ENCODE measurements around the gene EFHD2. TPM values are rescaled to one million over a fixed set of nuclear protein-coding genes. Genes with fewer than 3 reads are reported as not detected.
"Not testable (repeated sequence)": the region's sequence is repeated elsewhere in the genome, so short reads cannot be mapped to it uniquely, and the experiment has no call there.

Gene EFHD2
- total and polyA plus RNA-seq, 5 donors from 2014 or later, result 45.3 to 93.6 (median 68.2) TPM

- H3K9me3 ChIP-seq (ENCODE audit: control insufficient read depth in 2 of 2, low read length in 2 of 2); H3K27ac ChIP-seq (ENCODE audit: insufficient read depth, low read length, poor library complexity, severe bottlenecking); H3K4me3 ChIP-seq (ENCODE audit: low read depth, low read length); DNase-seq; H3K36me3 Mint-ChIP-seq; H3K27me3 ChIP-seq (ENCODE audit: control insufficient read depth, insufficient read depth, low read length); H3K4me1 ChIP-seq (ENCODE audit: control insufficient read depth, insufficient read depth, low read length, poor library complexity, severe bottlenecking); H3K4me1 Mint-ChIP-seq; H3K9me3 Mint-ChIP-seq; H3K27ac Mint-ChIP-seq; H3K36me3 ChIP-seq (ENCODE audit: control insufficient read depth, insufficient read depth, low read length); ATAC-seq (ENCODE audit: low read depth in 2 of 2): not testable (repeated sequence)
- peak overlapping the region in 1 of 4 donors; percentile 38 for H3K4me3 Mint-ChIP-seq
- peaks cover 15% of the 10 kb centered on the region for H3K27me3 Mint-ChIP-seq
Measured at GRCh38 chr1:15469821-15470448, 60.2 kb downstream of the EFHD2 start.

- not testable (repeated sequence) for ATAC-seq (ENCODE audit: low read depth in 2 of 2)
Measured at GRCh38 chr1:15471067-15471466, 61.4 kb downstream of the EFHD2 start.

GRCh38 chr1:15471723-15472122 is 62.0 kb downstream of the EFHD2 start:
- not testable (repeated sequence) for H3K4me3 ChIP-seq (ENCODE audit: low read depth, low read length); H3K27ac ChIP-seq (ENCODE audit: insufficient read depth, low read length, poor library complexity, severe bottlenecking); H3K27me3 ChIP-seq (ENCODE audit: control insufficient read depth, insufficient read depth, low read length); H3K9me3 ChIP-seq (ENCODE audit: control insufficient read depth in 2 of 2, low read length in 2 of 2); ATAC-seq (ENCODE audit: low read depth in 2 of 2); H3K4me1 ChIP-seq (ENCODE audit: control insufficient read depth, insufficient read depth, low read length, poor library complexity, severe bottlenecking); H3K36me3 Mint-ChIP-seq; H3K4me1 Mint-ChIP-seq; H3K36me3 ChIP-seq (ENCODE audit: control insufficient read depth, insufficient read depth, low read length); H3K4me3 Mint-ChIP-seq; H3K9me3 Mint-ChIP-seq; H3K27ac Mint-ChIP-seq
- DNase-seq, result peak in 1 of 3 donors; percentile 11
- H3K27me3 Mint-ChIP-seq, result peaks cover 11% of the 10 kb centered on the region

More at GRCh38 chr1:15471067-15471466, 61.4 kb downstream of the EFHD2 start:
- not testable (repeated sequence) for DNase-seq; H3K4me3 Mint-ChIP-seq; H3K36me3 ChIP-seq (ENCODE audit: control insufficient read depth, insufficient read depth, low read length); H3K27ac Mint-ChIP-seq; H3K36me3 Mint-ChIP-seq; H3K4me1 Mint-ChIP-seq; H3K27ac ChIP-seq (ENCODE audit: insufficient read depth, low read length, poor library complexity, severe bottlenecking); H3K9me3 Mint-ChIP-seq; H3K27me3 ChIP-seq (ENCODE audit: control insufficient read depth, insufficient read depth, low read length); H3K4me3 ChIP-seq (ENCODE audit: low read depth, low read length); H3K4me1 ChIP-seq (ENCODE audit: control insufficient read depth, insufficient read depth, low read length, poor library complexity, severe bottlenecking); H3K9me3 ChIP-seq (ENCODE audit: control insufficient read depth in 2 of 2, low read length in 2 of 2)
- H3K27me3 Mint-ChIP-seq, result peaks cover 11% of the 10 kb centered on the region

- Mint-ChIP-seq H3K27ac (peak overlapping the region in 1 of 3 donors; percentile 31), H3K36me3 (no peaks in the 10 kb centered on the region), H3K4me3 (no peak overlapping the region), H3K9me3 (no peaks in the 10 kb centered on the region), H3K27me3 (peaks cover 11% of the 10 kb centered on the region), H3K4me1 (no peaks in the 10 kb centered on the region)
- H3K9me3 ChIP-seq (ENCODE audit: control insufficient read depth in 2 of 2, low read length in 2 of 2), result no peaks in the 10 kb centered on the region
- DNase-seq (no peak), ATAC-seq (ENCODE audit: low read depth in 2 of 2) (no peak)
- no peak overlapping the region for H3K4me3 ChIP-seq (ENCODE audit: low read depth, low read length)
- no peaks in the 10 kb centered on the region for H3K4me1 ChIP-seq (ENCODE audit: control insufficient read depth, insufficient read depth, low read length, poor library complexity, severe bottlenecking)
- H3K27me3 ChIP-seq (ENCODE audit: control insufficient read depth, insufficient read depth, low read length), result no peaks in the 10 kb centered on the region
- H3K27ac ChIP-seq (ENCODE audit: insufficient read depth, low read length, poor library complexity, severe bottlenecking), result no peak overlapping the region
- no peaks in the 10 kb centered on the region for H3K36me3 ChIP-seq (ENCODE audit: control insufficient read depth, insufficient read depth, low read length)
Measured at GRCh38 chr1:15472587-15472986, 62.9 kb downstream of the EFHD2 start.

GRCh38 chr1:15475752-15476314 is 66.1 kb downstream of the EFHD2 start, which contains the start of gene CELA2B:
TSS of gene CELA2B (plus strand) at chr1:15476104. CDS start at chr1:15476126, 22 bp downstream.
- Mint-ChIP-seq H3K9me3 (no peaks in the 10 kb centered on the region), H3K27ac (no peak within 1 kb of the TSS), H3K4me1 (no peaks in the 10 kb centered on the region), H3K4me3 (no peak within 1 kb of the TSS), H3K27me3 (peaks cover 14% of the 10 kb centered on the region), H3K36me3 (peaks cover 3% of the 10 kb centered on the region)
- H3K27me3 ChIP-seq (ENCODE audit: control insufficient read depth, insufficient read depth, low read length), result no peaks in the 10 kb centered on the region
- H3K4me3 ChIP-seq (ENCODE audit: low read depth, low read length), result no peak within 1 kb of the TSS
- ATAC-seq (ENCODE audit: low read depth in 2 of 2) (no peak), DNase-seq (no peak)
- no peak within 1 kb of the TSS for H3K27ac ChIP-seq (ENCODE audit: insufficient read depth, low read length, poor library complexity, severe bottlenecking)
- H3K9me3 ChIP-seq (ENCODE audit: control insufficient read depth in 2 of 2, low read length in 2 of 2), result no peaks in the 10 kb centered on the region
- no peaks in the 10 kb centered on the region for H3K36me3 ChIP-seq (ENCODE audit: control insufficient read depth, insufficient read depth, low read length)
- H3K4me1 ChIP-seq (ENCODE audit: control insufficient read depth, insufficient read depth, low read length, poor library complexity, severe bottlenecking), result no peaks in the 10 kb centered on the region

GRCh38 chr1:15476927-15477326 is 67.2 kb downstream of the EFHD2 start:
- peaks cover 3% of the 10 kb centered on the region for H3K36me3 Mint-ChIP-seq
- H3K4me3 Mint-ChIP-seq, result no peak overlapping the region
- Histone ChIP-seq H3K9me3 (ENCODE audit: control insufficient read depth in 2 of 2, low read length in 2 of 2) (no peaks in the 10 kb centered on the region), H3K4me3 (ENCODE audit: low read depth, low read length) (no peak overlapping the region), H3K27me3 (ENCODE audit: control insufficient read depth, insufficient read depth, low read length) (no peaks in the 10 kb centered on the region), H3K36me3 (ENCODE audit: control insufficient read depth, insufficient read depth, low read length) (no peaks in the 10 kb centered on the region), H3K4me1 (ENCODE audit: control insufficient read depth, insufficient read depth, low read length, poor library complexity, severe bottlenecking) (no peaks in the 10 kb centered on the region), H3K27ac (ENCODE audit: insufficient read depth, low read length, poor library complexity, severe bottlenecking) (no peak overlapping the region)
- no peak for DNase-seq
- no peak for ATAC-seq (ENCODE audit: low read depth in 2 of 2)
- no peaks in the 10 kb centered on the region for H3K9me3 Mint-ChIP-seq
- H3K27me3 Mint-ChIP-seq, result peaks cover 8% of the 10 kb centered on the region
- H3K27ac Mint-ChIP-seq, result no peak overlapping the region
- no peaks in the 10 kb centered on the region for H3K4me1 Mint-ChIP-seq

GRCh38 chr1:15477646-15478212 is 68.0 kb downstream of the EFHD2 start:
- H3K4me3 Mint-ChIP-seq, result no peak overlapping the region
- Histone ChIP-seq H3K27ac (ENCODE audit: insufficient read depth, low read length, poor library complexity, severe bottlenecking) (no peak overlapping the region), H3K4me1 (ENCODE audit: control insufficient read depth, insufficient read depth, low read length, poor library complexity, severe bottlenecking) (no peaks in the 10 kb centered on the region), H3K36me3 (ENCODE audit: control insufficient read depth, insufficient read depth, low read length) (no peaks in the 10 kb centered on the region), H3K9me3 (ENCODE audit: control insufficient read depth in 2 of 2, low read length in 2 of 2) (no peaks in the 10 kb centered on the region), H3K4me3 (ENCODE audit: low read depth, low read length) (no peak overlapping the region), H3K27me3 (ENCODE audit: control insufficient read depth, insufficient read depth, low read length) (no peaks in the 10 kb centered on the region)
- peaks cover 3% of the 10 kb centered on the region for H3K36me3 Mint-ChIP-seq
- no peak for DNase-seq
- peaks cover 8% of the 10 kb centered on the region for H3K27me3 Mint-ChIP-seq
- H3K27ac Mint-ChIP-seq, result peak overlapping the region in 1 of 3 donors; percentile 43
- no peaks in the 10 kb centered on the region for H3K4me1 Mint-ChIP-seq
- ATAC-seq (ENCODE audit: low read depth in 2 of 2), result no peak
- no peaks in the 10 kb centered on the region for H3K9me3 Mint-ChIP-seq

Data from CD4-positive, CD25-positive, alpha-beta regulatory T cell (primary cell).